A673 (cell line): Measurements from ENCODE around the gene PRSS38.

Experiments
- CTCF ChIP-seq: fragments of 300-800, 200-600 bp; sonication (generic); conservative IDR thresholded peaks from 2 replicates; pipeline ENCODE4 v1.5.1; 2017; ENCODE audit warnings: low read depth, mild to moderate bottlenecking, antibody characterized with exemption, low read length, moderate library complexity, mixed read lengths
- EZH2 ChIP-seq: fragments of 200-600 bp; sonication (generic); IDR thresholded peaks from 2 replicates; pipeline ENCODE4 v1.6.1; 2017; ENCODE audit warnings: borderline replicate concordance, low read depth, mild to moderate bottlenecking, mixed read lengths, antibody characterized with exemption, low read length; ENCODE audit not compliant: poor library complexity, severe bottlenecking

- TF ChIP-seq CTCF (no peak), EZH2 (no peak)
Observed at GRCh38 chr1:227885648-227886502, 70.4 kb downstream of the PRSS38 start.
